ENCODE results near the gene FOXE1.

FOXE1 gene

GRCh38 chr9:97866848-97867247, 13.8 kb downstream of the FOXE1 start:
- DNase-seq, result no peak

GRCh38 chr9:97868859-97869258, 15.8 kb downstream of the FOXE1 start:
- DNase-seq, result no peak

GRCh38 chr9:97873425-97873824, 20.4 kb downstream of the FOXE1 start:
- DNase-seq, result no peak

GRCh38 chr9:97873882-97874281, 20.9 kb downstream of the FOXE1 start:
- DNase-seq, result no peak

DNA sequence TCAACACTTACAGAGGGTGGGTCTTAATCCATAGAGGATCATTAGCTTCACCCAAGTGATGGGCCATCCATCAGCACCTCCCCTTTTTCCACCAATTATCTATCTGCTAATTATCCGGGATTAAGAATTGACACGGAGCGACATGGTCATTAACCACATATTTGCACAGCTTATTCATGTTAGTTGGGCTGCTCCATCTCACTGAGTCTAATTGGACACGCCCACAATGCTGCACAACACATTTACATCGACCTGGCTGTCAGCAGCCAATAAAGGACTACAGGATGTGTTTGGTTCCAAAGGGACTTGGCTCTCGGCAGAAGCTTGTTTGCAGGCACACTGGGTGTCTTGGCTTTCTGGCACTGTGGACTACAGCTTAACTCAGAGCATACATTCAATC, 21.6 kb downstream of the FOXE1 start:
- no peak for DNase-seq

DNA sequence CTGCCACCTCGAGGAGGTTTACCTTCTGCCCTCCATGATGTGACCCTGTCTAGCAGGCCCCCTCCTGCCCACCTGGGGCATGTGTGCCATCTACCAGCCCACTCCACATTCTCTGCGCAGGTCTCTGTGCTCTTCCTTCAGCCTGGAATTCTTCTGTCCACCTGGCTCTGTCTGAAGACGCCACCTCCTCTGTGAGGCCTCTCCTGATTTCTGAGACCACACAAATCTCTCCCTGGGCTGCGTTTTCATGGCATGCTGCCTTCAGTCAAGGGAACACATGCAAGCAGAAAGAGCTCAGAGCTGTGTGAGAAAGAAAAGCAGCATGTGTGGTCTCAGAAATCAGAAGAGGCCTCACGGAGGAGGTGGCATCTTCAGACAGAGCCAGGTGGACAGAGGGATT, 22.1 kb downstream of the FOXE1 start:
- DNase-seq, result no peak

DNA sequence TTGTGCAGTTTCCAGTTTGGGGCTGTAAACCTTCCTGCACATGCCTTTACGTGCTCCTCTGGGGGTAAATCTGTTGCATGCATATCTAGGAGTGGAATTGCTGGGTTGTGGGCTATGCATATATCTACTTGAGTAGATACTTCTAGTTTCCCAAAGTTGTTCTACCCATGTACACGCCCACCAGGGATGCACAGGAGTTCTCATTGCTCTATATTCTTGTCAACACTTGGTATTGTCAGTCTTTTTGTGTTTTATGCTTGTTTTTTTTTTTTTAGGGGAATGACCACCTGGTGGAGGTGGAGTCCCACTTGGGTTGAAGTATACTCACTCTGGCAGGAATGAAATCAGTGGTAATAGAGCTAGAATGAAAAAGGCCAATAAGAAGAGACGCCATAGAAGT, 23.0 kb downstream of the FOXE1 start:
- no peak for DNase-seq

DNA sequence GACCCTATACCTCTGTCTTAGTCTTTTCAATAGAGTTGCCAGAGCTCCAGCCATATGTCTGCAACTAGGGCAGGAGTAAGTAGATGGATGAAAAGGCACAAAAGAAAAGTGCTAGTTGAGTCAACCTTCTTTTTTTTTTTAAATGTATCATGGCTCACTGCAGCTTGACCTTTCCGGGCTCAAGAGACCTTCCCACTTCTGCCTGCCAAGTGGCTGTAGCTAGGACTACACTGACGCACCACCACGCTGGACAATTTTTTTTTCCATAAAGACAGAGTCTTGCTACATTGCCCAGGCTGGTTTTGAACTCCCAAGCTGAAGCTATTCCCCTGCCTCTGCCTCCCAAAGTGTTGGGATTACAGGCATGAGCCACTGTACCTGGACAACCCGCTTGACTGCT, 27.3 kb downstream of the FOXE1 start:
- DNase-seq, result no peak

- DNase-seq, result peak; percentile 62
Measured at GRCh38 chr9:97889941-97890887, 37.2 kb downstream of the FOXE1 start.

- no peak for DNase-seq
Measured at GRCh38 chr9:97891736-97892135, 38.7 kb downstream of the FOXE1 start.

DNA sequence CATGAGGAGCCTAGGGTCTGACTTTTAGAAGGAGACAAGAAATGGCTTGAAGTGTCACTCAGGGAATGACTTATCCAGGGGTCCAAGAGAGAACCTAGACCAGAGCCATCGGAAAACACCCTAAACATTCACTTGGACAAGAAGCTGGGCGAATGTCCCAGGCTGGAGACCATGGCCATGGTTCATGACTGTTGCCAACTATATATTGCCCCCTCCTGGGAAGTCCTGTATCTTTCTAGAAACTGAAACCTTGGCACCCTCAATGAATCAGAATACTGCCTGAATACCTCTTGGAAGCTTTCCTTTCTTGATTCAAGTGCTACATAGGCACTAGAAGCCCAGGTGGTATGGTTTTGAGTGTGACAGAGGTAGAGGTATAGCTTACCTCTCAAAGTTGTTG, 39.4 kb downstream of the FOXE1 start:
- DNase-seq, result peak; percentile 30

GRCh38 chr9:97895211-97895610, 42.2 kb downstream of the FOXE1 start:
- no peak for DNase-seq

DNA sequence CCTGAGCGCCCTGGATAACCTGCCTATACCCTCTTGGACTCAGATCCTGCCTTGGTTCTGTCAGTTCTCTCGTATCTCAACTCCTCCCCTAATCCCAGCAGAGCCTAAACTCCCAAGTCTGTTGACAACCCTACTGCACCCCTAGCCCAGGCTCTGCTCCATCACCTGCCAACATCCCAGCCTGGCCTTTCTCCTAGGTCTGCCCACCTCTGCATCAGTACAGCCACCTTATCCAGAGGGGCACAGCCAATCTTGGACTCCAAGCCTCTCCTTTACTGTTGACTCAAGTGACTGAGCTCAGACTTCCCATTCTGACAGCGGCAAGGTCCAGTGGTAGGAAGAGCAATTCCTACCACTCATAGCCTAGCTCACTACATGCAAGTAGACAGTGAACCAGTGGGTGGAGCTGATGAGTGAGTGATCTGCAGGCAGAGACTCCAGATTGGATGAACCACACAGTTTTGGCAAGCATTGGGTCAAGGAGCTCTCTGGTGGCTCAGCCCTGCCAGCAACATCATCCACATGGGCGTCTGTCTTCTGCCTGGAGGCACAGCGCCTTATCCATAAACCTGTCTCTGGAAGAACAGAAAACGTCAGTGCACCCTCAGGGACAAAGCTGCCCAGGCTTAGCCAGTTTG, 42.8 kb downstream of the FOXE1 start:
- DNase-seq, result peak; percentile 45

- no peak for DNase-seq
Measured at GRCh38 chr9:97900103-97900737, 47.2 kb downstream of the FOXE1 start.

DNA sequence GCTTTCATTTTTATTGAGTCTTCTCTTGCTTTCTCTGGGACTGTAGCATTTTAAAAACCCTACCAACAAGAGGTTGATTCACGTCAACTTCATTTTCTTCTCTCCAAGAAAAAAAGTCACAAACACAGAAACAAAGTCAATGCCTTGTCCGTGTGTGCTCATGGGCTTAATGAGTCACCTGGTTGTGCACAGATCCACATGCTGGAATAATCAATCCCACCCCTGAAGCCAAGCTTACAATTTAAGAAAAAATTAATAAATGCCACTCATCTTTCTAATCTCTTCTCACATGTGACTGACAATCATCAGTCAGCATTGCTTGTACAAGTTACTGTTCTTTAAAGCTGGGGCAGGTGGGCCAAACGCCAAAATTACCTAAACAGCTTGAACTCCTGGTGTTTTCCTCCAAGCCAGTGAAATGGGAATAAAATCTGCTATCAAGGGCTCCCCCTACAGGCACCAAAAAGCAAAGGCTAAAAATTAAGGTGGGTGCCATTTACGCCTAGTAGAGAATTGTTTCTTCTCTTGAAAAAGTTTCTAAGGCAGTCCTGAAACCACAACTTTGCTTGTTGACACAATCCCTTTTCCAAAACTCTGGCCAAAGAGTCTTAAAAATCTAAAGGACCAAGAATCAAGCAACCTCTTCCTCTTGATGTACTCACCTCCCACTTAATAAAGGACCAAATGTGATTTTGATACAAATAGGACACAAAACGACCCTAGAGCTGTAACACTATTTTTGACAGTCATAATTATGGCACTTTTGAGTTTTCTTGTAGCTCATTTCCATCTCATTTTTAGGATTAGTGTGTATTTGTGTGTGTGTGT, 47.9 kb downstream of the FOXE1 start:
- peak; percentile 56 for DNase-seq

- DNase-seq, result no peak
Measured at GRCh38 chr9:97903177-97903576, 50.2 kb downstream of the FOXE1 start.

DNA sequence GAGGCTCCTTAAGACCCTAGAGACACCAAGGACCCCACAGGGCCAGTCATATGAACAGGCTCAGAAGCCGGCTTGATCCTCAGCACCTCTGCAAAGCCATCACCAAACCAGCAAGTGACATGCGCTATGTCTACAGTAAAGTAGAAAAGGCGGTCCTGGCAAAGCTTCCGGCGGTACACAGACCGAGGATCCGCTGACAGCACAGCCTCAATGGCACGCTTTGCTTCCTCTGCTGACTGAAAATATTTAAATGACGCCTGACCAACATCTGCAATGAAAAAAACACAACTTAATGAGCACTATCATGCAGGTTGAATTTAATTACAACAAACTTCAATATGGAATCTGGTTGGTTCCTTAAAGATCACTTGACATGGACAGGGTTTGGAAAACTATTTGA, 51.7 kb downstream of the FOXE1 start:
- DNase-seq, result no peak

DNA sequence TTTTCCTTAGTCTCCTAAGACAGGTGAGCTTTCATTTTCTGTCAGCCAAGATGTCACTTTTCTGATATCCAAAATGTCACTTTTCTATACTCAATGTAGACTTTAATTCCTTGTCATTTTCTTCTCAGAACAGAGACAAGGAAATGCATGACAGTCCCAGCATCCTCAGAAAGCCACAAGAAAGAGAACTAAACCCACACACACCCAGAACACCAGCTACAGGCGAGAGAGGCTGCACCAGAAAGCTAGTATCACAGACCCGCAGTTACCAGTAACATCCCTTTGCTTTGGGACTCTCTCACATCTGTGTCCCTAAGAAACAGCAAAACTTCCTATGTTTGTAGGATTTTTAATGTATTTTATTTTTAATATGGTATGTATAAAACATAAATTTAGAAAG, 52.2 kb downstream of the FOXE1 start:
- no peak for DNase-seq
